Parathyroid adenoma (tissue), 2 donors: ENCODE measurements around the gene ZNF208.

Source experiments
- H2AFZ ChIP-seq: fragments of 300-600 bp; sonication (generic); one replicate; pipeline ENCODE4 v1.7.0; 2017; ENCODE audit warnings: antibody characterized with exemption, mild to moderate bottlenecking
- H3K27ac ChIP-seq: fragments of 300-600 bp; sonication (generic); one replicate; pipeline ENCODE4 v1.7.0; 2017
- H3K27me3 ChIP-seq: fragments of 300-600 bp; sonication (generic); one replicate; pipeline ENCODE4 v1.7.0; 2017; ENCODE audit warnings: low read length; ENCODE audit not compliant: control insufficient read depth, insufficient read depth
- H3K36me3 ChIP-seq: fragments of 300-600 bp; sonication (generic); one replicate; pipeline ENCODE4 v1.7.0; 2017; ENCODE audit warnings: low read length; ENCODE audit not compliant: control insufficient read depth, insufficient read depth
- H3K4me1 ChIP-seq: fragments of 300-600 bp; sonication (generic); one replicate; pipeline ENCODE4 v1.7.0; 2017; ENCODE audit warnings: control low read depth
- H3K4me2 ChIP-seq: fragments of 300-600 bp; sonication (generic); one replicate; pipeline ENCODE4 v1.7.0; 2017; ENCODE audit warnings: low read length
- H3K4me3 ChIP-seq: fragments of 300-600 bp; sonication (generic); one replicate; pipeline ENCODE4 v1.7.0; 2017; ENCODE audit warnings: low read depth, low read length
- H3K79me2 ChIP-seq: fragments of 300-600 bp; sonication (generic); one replicate; pipeline ENCODE4 v1.7.0; 2017; ENCODE audit warnings: control low read depth
- H3K9ac ChIP-seq: fragments of 300-600 bp; sonication (generic); one replicate; pipeline ENCODE4 v1.7.0; 2017; ENCODE audit warnings: mild to moderate bottlenecking
- H3K9me3 ChIP-seq: fragments of 300-600 bp; sonication (generic); one replicate; pipeline ENCODE4 v1.7.0; 2017; ENCODE audit warnings: low read length; ENCODE audit not compliant: control insufficient read depth
- CTCF ChIP-seq: fragments of 300-600 bp; sonication (generic); IDR thresholded peaks from one replicate; pipeline ENCODE4 v1.7.0; 2017; ENCODE audit warnings: antibody characterized with exemption, mild to moderate bottlenecking
- donor health status: primary hyperparathyroidism.

The ZNF208 gene

GRCh38 chr19:21922276-21922675, 88.5 kb downstream of the ZNF208 start:
- H3K9ac ChIP-seq = no peak overlapping the region
- H3K27me3 ChIP-seq = no peaks in the 10 kb centered on the region
- H3K4me1 ChIP-seq = no peaks in the 10 kb centered on the region
- H3K4me2 ChIP-seq = no peak overlapping the region
- no peak overlapping the region for H2AFZ ChIP-seq
- no peak overlapping the region for H3K27ac ChIP-seq
- TF ChIP-seq CTCF = no peak
- H3K9me3 ChIP-seq = no peaks in the 10 kb centered on the region
- no peaks in the 10 kb centered on the region for H3K79me2 ChIP-seq
- no peaks in the 10 kb centered on the region for H3K36me3 ChIP-seq
- H3K4me3 ChIP-seq = no peak overlapping the region

DNA sequence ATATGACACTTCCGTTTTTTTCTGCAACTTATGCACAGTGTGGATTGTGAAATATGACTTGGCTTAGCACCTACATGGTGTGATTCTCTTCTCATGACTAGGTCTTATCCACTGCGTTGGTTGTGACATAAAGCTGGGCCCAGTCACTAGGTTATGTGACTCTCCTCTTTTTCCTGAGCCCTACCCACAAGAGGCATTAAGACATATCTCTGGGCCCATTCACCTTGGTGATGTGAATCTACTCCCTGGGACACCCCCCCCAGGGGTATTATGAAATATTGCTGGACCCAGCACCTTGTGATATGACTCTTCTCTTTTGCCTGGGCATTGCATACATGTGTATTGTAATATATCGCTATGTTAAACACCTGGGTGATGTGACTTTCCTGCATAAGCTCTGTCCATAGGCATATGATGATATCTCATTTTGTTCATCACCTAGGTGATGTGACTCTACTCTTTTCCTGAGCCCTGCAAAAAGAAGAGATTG, 89.0 kb downstream of the ZNF208 start:
- H2AFZ ChIP-seq = no peak overlapping the region
- no peaks in the 10 kb centered on the region for H3K27me3 ChIP-seq
- no peak for TF ChIP-seq CTCF
- no peaks in the 10 kb centered on the region for H3K79me2 ChIP-seq
- no peaks in the 10 kb centered on the region for H3K36me3 ChIP-seq
- no peak overlapping the region for H3K4me2 ChIP-seq
- H3K9me3 ChIP-seq = no peaks in the 10 kb centered on the region
- no peak overlapping the region for H3K27ac ChIP-seq
- no peaks in the 10 kb centered on the region for H3K4me1 ChIP-seq
- no peak overlapping the region for H3K4me3 ChIP-seq
- H3K9ac ChIP-seq = no peak overlapping the region

DNA sequence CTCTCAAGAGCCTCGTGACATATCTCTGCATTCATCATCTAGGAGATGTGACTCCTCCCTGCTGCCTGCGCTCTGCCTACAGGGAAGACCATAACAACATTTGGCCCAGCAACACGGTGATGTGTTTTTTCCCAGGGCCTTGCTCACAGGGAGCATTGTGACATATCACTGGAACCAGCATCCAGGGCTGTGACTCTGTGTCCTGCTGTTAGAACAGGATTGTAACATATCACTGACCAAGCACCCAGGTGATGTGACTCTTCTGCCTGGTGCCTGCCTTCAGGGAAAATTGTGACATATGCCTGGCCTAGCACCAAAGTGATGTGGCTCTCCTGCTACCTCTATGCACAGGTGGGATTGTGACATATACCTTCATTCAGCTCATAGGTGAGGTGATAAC, 95.3 kb downstream of the ZNF208 start:
- no peaks in the 10 kb centered on the region for H3K79me2 ChIP-seq
- no peak for TF ChIP-seq CTCF

DNA sequence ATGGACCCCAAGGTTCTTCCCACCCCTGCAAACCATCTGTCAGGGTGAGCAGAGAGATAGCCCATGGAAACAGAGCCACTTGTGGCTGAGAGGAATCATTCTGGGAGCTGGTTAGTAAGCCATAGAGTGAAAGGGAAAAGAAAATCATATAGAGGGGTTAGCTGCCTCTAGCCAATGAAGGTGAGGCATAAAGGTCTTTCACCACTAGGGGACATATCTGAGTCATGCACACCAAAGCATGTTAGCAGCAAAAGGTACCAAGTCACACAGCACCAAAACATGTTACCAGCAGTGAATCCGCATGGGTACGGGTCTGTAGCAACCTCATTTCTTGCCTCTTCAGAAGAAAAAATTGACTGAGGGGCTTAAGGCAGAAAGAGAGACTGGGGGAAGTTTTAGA, 98.1 kb downstream of the ZNF208 start:
- H3K4me1 ChIP-seq = no peaks in the 10 kb centered on the region
- no peak overlapping the region for H3K4me2 ChIP-seq
- no peak overlapping the region for H2AFZ ChIP-seq
- H3K79me2 ChIP-seq = no peaks in the 10 kb centered on the region
- no peak overlapping the region for H3K9ac ChIP-seq
- no peak overlapping the region for H3K27ac ChIP-seq
- H3K27me3 ChIP-seq = no peaks in the 10 kb centered on the region
- TF ChIP-seq CTCF = no peak
- H3K9me3 ChIP-seq = no peaks in the 10 kb centered on the region
- H3K4me3 ChIP-seq = no peak overlapping the region
- H3K36me3 ChIP-seq = no peaks in the 10 kb centered on the region

More for the DNA sequence above, 95.3 kb downstream of the ZNF208 start:
- Histone ChIP-seq H3K36me3 (no peaks in the 10 kb centered on the region), H3K9ac (no peak overlapping the region), H3K9me3 (no peaks in the 10 kb centered on the region), H3K4me2 (no peak overlapping the region), H3K27me3 (no peaks in the 10 kb centered on the region), H2AFZ (no peak overlapping the region), H3K27ac (no peak overlapping the region), H3K4me1 (no peaks in the 10 kb centered on the region), H3K4me3 (no peak overlapping the region)

DNA sequence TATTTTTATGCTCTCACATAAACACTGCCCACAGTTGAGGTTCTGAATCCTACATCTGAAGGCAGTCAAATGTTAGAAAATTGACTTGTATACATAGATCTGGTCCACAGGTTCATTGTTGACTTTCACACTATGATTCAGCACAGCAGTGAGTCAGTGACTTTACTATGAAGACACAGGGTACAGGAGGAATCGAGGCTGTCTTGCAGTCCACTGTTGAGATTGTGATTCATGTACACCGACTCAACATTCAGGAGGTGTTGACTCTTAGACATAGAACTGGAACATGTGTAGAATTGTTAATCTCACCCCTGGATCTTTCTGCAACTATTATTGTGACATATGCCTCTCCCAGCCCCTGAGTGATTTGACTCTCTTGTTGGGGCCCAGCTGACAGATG, 100.4 kb downstream of the ZNF208 start:
- Histone ChIP-seq H3K9ac (no peak overlapping the region), H3K27ac (no peak overlapping the region), H3K36me3 (no peaks in the 10 kb centered on the region), H3K79me2 (no peaks in the 10 kb centered on the region), H3K4me2 (no peak overlapping the region), H3K4me3 (no peak overlapping the region), H3K9me3 (no peaks in the 10 kb centered on the region), H2AFZ (no peak overlapping the region), H3K4me1 (no peaks in the 10 kb centered on the region), H3K27me3 (no peaks in the 10 kb centered on the region)
- TF ChIP-seq CTCF = no peak
